Measurements from ENCODE around the gene FOXN4.

GRCh38 chr12:109252799-109253198 is 56.3 kb downstream of the FOXN4 start:
- TF ChIP-seq CTCF (IDR thresholded peaks at IDR 0.05) (no peak), USF2 (CRISPR knock-in tag; IDR thresholded peaks at IDR 0.05) (no peak), ATF2 (CRISPR knock-in tag; IDR thresholded peaks at IDR 0.05; ENCODE audit: borderline replicate concordance, low read depth) (no peak), FOXK1 (CRISPR knock-in tag; IDR thresholded peaks at IDR 0.05) (no peak), FOXP1 (CRISPR knock-in tag; IDR thresholded peaks at IDR 0.05; ENCODE audit: borderline replicate concordance) (no peak), ZNF423 (CRISPR knock-in tag; IDR thresholded peaks at IDR 0.05) (no peak), AR (CRISPR knock-in tag; IDR thresholded peaks at IDR 0.05) (no peak), NR1H2 (CRISPR knock-in tag; IDR thresholded peaks at IDR 0.05) (no peak), ZNF232 (CRISPR knock-in tag; IDR thresholded peaks at IDR 0.05) (no peak), ZNF396 (CRISPR knock-in tag; IDR thresholded peaks at IDR 0.05; ENCODE audit: borderline replicate concordance) (no peak), SMAD4 (CRISPR knock-in tag; IDR thresholded peaks at IDR 0.05) (no peak), CREB1 (CRISPR knock-in tag; IDR thresholded peaks at IDR 0.05) (no peak), MAX (CRISPR knock-in tag; IDR thresholded peaks at IDR 0.05) (no peak)

Measured in WTC11 (cell line).